A549 treated with RU486 at 1 μM for 4 hours (cell line): ENCODE data around the gene RAB14. TPM values are rescaled to one million over a fixed set of nuclear protein-coding genes. Genes with fewer than 3 reads are reported as not detected.

Source experiments
- total RNA-seq: library from RNA; stranded (reverse); fragments of 200-300 nt; extraction: Qiagen RNA extraction; gene quantifications from 5 replicates; pipeline ENCODE4 v1.2.3, GENCODE V29; 2022; ENCODE audit warnings: low read depth

RAB14 gene
- 41.5 to 49.3 TPM (median 45.8 TPM) in 5 replicates for total RNA-seq

DNA sequence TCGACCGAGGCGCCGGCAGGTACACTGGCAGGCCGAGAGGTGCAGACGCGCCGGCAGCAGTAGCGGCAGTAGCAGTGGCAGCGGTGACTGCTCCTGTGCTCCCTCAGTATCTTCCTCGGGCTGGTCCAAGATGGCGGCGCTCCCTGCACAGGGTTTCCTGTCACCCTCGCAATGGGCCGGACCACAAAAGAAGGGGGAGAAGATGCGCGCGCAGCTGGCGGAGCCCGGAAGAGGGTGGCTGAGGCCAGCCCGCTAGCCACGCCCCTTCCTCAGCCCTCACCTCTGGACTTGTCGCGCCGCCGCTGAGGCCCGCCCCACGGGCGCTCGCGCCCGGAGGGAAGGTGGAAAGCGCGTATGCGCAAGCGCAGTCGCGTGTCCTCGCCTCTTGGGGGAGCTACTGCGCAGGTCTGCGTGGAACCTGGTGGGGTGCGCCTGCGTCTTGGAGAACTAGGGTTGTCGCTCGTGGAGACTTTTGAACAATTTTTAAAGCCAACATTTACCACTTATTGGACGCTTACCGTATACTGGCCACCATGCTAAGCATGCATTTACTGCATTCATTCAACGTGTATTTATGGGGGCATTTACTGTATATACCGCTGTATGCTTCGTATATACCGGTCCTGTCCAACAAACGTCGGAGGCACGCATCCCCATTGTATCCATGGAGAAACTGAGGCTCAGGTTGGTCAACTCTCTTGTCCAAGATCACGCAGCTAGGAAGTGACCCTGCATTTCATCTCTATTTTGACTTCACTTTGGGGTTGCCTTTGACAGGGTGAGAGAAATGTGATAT is at the start of gene RAB14:
Gene RAB14, minus strand, starts transcription at position 132 of the 796 bp plus-strand sequence. CDS start 8,457 bp downstream, outside the sequence.

Other genes with a start within 250 kb of the RAB14 start
- gene C5, start 151.6 kb downstream of the RAB14 start, total RNA-seq: 8.3 to 15.6 TPM (median 13.0 TPM) in 5 replicates
- gene CNTRL, start 126.9 kb downstream of the RAB14 start, total RNA-seq: 5.0 to 8.0 TPM (median 6.8 TPM) in 5 replicates
- gene GSN, start 66.3 kb upstream of the RAB14 start, total RNA-seq: 42.9 to 49.0 TPM (median 44.3 TPM) in 5 replicates
- gene STOM, start 168.4 kb upstream of the RAB14 start, total RNA-seq: 103 to 158 TPM (median 115 TPM) in 5 replicates